ENCODE data around the gene PVALB. TPM values are rescaled to one million over a fixed set of nuclear protein-coding genes. Genes with fewer than 3 reads are reported as not detected.

Gene PVALB
- total and polyA plus RNA-seq, 9 of the 15 experiments (the other 6 are each of a cell fraction or from before 2014, with no cell fraction given), result not detected

GRCh38 chr22:36862251-36863242, 45.7 kb upstream of the PVALB start:
- Histone ChIP-seq H3K27me3 (ENCODE audit: control insufficient read depth in 2 of 2, insufficient read depth in 2 of 2, low read length in 2 of 2) (no peaks in the 10 kb centered on the region; a peak in 1 of 5 replicates), H3K4me2 (ENCODE audit: insufficient read depth, low read length) (no peak overlapping the region), H4K20me1 (replicated peaks; ENCODE audit: control insufficient read depth, insufficient read depth, low read length) (no peaks in the 10 kb centered on the region), H3K9ac (ENCODE audit: insufficient read depth in 1 of 2, low read depth in 2 of 2, low read length in 2 of 2) (no peak overlapping the region), H3K9me1 (ENCODE audit: control insufficient read depth, insufficient read depth, low read length) (no peaks in the 10 kb centered on the region), H3K36me3 (ENCODE audit: control insufficient read depth, insufficient read depth, low read length) (no peaks in the 10 kb centered on the region), H2AFZ (ENCODE audit: low read depth, low read length) (no peak overlapping the region), H3K27ac (ENCODE audit: extremely low read depth, low read depth, low read length) (no peak overlapping the region), H3K4me3 (no peak overlapping the region), H3K79me2 (ENCODE audit: control insufficient read depth, insufficient read depth, low read length) (no peaks in the 10 kb centered on the region), H3K4me1 (replicated peaks in 1 of 2; ENCODE audit: control insufficient read depth in 2 of 2, insufficient read depth in 2 of 2, low read length in 2 of 2) (peaks cover 0 to 13% of the 10 kb centered on the region in 2 experiments; a peak in 2 of 5 replicates), H3K9me3 (replicated peaks; ENCODE audit: control insufficient read depth, insufficient read depth, low read depth, low read length) (no peaks in the 10 kb centered on the region)
- TF ChIP-seq PHF8 (IDR thresholded peaks at IDR 0.05; ENCODE audit: borderline replicate concordance, low read length) (no peak), ZKSCAN1 (IDR thresholded peaks at IDR 0.05; ENCODE audit: low read depth, low read length) (0 out of 2 replicates have a peak, but pooled peaks have one; percentile 53), SREBF2 (CRISPR knock-in tag; IDR thresholded peaks at IDR 0.05) (no peak)
- ChIA-PET POLR2A (no interaction called here), CTCF (ENCODE audit: low intra/inter-chr PET ratio) (no interaction called here)
- BruUV-seq (replicated peaks), result no TSS peak
- DNase-seq (ENCODE audit: extremely low read depth in 1 of 4, low spot score in 3 of 4), result no peak
- no peak for FAIRE-seq
- WGBS (ENCODE audit: insufficient coverage, low coverage, missing lambda C conversion rate), result 43% methylated on average over 16 of the region's 26 CpGs
- intact Hi-C loops (cut with micrococcal nuclease), result no loop called here
- no peak for ATAC-seq
- in situ Hi-C loops (cut with MboI), result loop anchor here (10.0 kb wide), 1 partner anchor 318 kb away; no protein-coding TSS in a partner anchor

Measured in K562 (cell line).